Measurements from ENCODE around the gene CHAF1B.

DNA sequence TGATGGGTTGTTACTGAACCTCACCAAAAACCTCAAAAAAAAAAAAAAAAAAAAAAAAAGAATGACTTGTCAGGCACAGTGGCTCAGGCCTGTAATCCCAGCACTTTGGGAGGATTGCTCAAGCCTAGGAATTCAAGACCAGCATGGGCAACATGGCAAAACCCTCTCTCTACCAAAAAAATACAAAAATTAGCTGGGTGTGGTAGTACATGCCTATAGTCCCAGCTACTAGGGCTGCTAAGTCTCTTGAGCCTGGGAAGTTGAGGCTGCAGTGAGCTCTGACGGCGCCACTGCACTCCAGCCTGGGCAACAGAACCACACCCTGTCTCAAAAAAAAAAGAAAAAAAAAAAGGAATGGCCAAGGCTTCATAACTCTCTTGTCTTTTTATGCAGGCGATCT lies 11.1 kb downstream of the CHAF1B start:
- TF ChIP-seq CTCF (IDR thresholded peaks at IDR 0.05; ENCODE audit: insufficient read depth, low read length) (no peak), REST (IDR thresholded peaks at IDR 0.05; ENCODE audit: insufficient replicate concordance, low read depth) (no peak), POLR2AphosphoS5 (IDR thresholded peaks at IDR 0.05; ENCODE audit: low read depth) (no peak), SPI1 (IDR thresholded peaks at IDR 0.05; ENCODE audit: borderline replicate concordance, low read depth) (no peak)

Data from HL-60 (cell line).